ENCODE data around the gene DYNLRB2. TPM values are rescaled to one million over a fixed set of nuclear protein-coding genes. Genes with fewer than 3 reads are reported as not detected.
A peak's percentile ranks its signal among the peaks of the same experiment; 100 is the strongest.

The DYNLRB2 gene
- total and polyA plus RNA-seq, 2 of the 13 experiments (the other 11 are each of a cell fraction or from before 2014, with no cell fraction given) = not detected

DNA sequence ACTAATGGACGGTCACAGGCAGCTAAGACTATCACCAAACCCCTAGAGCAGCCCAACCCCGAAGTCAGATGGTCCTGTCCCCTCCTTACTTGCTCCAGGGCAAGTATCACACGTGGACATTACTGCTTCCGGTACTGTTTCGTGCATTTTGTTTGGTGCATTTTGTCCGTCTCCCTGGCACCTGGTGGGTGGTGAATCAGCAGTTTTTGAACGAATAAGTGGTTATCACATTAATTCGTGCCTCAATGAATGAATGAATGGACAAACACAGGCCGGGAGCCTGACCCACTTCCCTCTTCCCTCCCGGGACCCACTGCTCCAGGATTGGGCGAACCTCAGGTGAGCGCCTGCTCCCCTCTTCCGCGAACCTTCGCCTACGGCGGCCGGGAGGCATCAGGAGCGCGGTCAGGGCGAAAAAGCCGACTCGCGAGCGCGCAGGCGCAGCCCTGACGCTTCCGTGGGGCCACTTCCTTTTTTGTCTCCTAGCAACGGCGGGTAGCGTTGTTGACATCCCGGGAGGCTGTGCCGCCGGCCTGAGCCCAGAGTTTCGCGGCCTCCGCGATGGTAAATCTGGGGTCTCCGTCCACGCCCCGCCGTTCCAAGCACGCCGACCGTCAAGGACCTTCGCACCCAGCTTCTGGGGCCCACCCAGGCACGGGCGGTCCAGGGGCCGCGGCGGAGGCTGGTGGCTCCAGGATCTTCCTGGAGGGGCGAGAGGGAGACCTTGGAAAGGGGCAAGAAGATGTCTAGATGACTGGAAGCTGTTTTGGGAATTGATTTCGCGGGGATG lies at the start of gene DYNLRB2 (continued):
- TF ChIP-seq MAF1 (CRISPR knock-in tag; IDR thresholded peaks at IDR 0.05; ENCODE audit: borderline replicate concordance) (0 out of 2 replicates have a peak, but pooled peaks have one; percentile 33), ZNF12 (CRISPR knock-in tag; IDR thresholded peaks at IDR 0.05) (no peak), ZNF772 (CRISPR knock-in tag; IDR thresholded peaks at IDR 0.05) (peak; percentile 82; the same call in 1 of the 2 replicates), NCOA1 (CRISPR knock-in tag; IDR thresholded peaks at IDR 0.05) (0 out of 2 replicates have a peak, but pooled peaks have one; percentile 35), GTF3A (CRISPR knock-in tag; conservative IDR thresholded peaks at IDR 0.05) (no peak), TSC22D2 (CRISPR knock-in tag; IDR thresholded peaks at IDR 0.05; ENCODE audit: borderline replicate concordance) (no peak), RARG (CRISPR knock-in tag; IDR thresholded peaks at IDR 0.05; ENCODE audit: low read depth) (no peak), RORA (CRISPR knock-in tag; IDR thresholded peaks at IDR 0.05) (no peak), CENPX (CRISPR knock-in tag; IDR thresholded peaks at IDR 0.05) (no peak), EZH2 (conservative IDR thresholded peaks at IDR 0.05; ENCODE audit: low read depth, low read length) (no peak), TBP (CRISPR knock-in tag; IDR thresholded peaks at IDR 0.05) (no peak), ZNF83 (CRISPR knock-in tag; IDR thresholded peaks at IDR 0.05; ENCODE audit: borderline replicate concordance) (no peak), YY1 (IDR thresholded peaks at IDR 0.05; ENCODE audit: insufficient read depth, insufficient replicate concordance, low read depth, low read length) (peak; percentile 39), ZNF160 (CRISPR knock-in tag; IDR thresholded peaks at IDR 0.05) (0 out of 2 replicates have a peak, but pooled peaks have one; percentile 59)
- TF ChIP-seq, protein P1, sequence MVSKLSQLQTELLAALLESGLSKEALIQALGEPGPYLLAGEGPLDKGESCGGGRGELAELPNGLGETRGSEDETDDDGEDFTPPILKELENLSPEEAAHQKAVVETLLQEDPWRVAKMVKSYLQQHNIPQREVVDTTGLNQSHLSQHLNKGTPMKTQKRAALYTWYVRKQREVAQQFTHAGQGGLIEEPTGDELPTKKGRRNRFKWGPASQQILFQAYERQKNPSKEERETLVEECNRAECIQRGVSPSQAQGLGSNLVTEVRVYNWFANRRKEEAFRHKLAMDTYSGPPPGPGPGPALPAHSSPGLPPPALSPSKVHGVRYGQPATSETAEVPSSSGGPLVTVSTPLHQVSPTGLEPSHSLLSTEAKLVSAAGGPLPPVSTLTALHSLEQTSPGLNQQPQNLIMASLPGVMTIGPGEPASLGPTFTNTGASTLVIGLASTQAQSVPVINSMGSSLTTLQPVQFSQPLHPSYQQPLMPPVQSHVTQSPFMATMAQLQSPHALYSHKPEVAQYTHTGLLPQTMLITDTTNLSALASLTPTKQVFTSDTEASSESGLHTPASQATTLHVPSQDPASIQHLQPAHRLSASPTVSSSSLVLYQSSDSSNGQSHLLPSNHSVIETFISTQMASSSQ (IDR thresholded peaks at IDR 0.05; ENCODE audit: low read depth) = no peak
- TF ChIP-seq, protein P1 (CRISPR knock-in tag; IDR thresholded peaks at IDR 0.05; ENCODE audit: borderline replicate concordance) = 0 out of 2 replicates have a peak, but pooled peaks have one; percentile 56
- TF ChIP-seq, protein P2, sequence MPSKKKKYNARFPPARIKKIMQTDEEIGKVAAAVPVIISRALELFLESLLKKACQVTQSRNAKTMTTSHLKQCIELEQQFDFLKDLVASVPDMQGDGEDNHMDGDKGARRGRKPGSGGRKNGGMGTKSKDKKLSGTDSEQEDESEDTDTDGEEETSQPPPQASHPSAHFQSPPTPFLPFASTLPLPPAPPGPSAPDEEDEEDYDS (CRISPR knock-in tag; IDR thresholded peaks at IDR 0.05) = no peak
- TF ChIP-seq, protein P3, sequence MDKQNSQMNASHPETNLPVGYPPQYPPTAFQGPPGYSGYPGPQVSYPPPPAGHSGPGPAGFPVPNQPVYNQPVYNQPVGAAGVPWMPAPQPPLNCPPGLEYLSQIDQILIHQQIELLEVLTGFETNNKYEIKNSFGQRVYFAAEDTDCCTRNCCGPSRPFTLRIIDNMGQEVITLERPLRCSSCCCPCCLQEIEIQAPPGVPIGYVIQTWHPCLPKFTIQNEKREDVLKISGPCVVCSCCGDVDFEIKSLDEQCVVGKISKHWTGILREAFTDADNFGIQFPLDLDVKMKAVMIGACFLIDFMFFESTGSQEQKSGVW (CRISPR knock-in tag; IDR thresholded peaks at IDR 0.05; ENCODE audit: borderline replicate concordance) = no peak

Data from HepG2 (cell line).